IMR-90 (cell line): Measurements from ENCODE around the gene PJA2. TPM values are rescaled to one million over a fixed set of nuclear protein-coding genes. Genes with fewer than 3 reads are reported as not detected.

Experiments used
- ATAC-seq: fragments of 200-7000 bp; cut with Tn5 transposase; 2 replicates; pipeline ENCODE4 v1.9.1; 2020; ENCODE audit warnings: low read depth, mild to moderate bottlenecking, moderate library complexity
- BruUV-seq: library from RNA; stranded (reverse); fragments of 400-500 nt; replicated peaks from 2 replicates; lab custom pipeline; 2021; lab: Mats Ljungman, UMichigan
- CTCF ChIA-PET: fragments of 300-600 bp; formaldehyde crosslinking; extraction: SDS; loops from one replicate; lab custom pipeline; 2021; ENCODE audit warnings: antibody characterized with exemption; lab: Yijun Ruan, JAX
- POLR2A ChIA-PET: fragments of 300-600 bp; sonication (Branson Sonifier 250); formaldehyde crosslinking; loops from one replicate; lab custom pipeline; 2022; ENCODE audit warnings: antibody characterized with exemption; ENCODE audit not compliant: unreplicated experiment; lab: Charles Lee
- DNase-seq: peaks from one replicate; pipeline ENCODE4 v3.0.0; 2013
- H2AFZ ChIP-seq: replicated peaks from 2 replicates; pipeline ENCODE3; 2013; ENCODE audit warnings: low read length, mild to moderate bottlenecking; ENCODE audit not compliant: poor library complexity
- H2AK5ac ChIP-seq: 2 replicates; pipeline ENCODE4 v1.6.1; 2013; ENCODE audit warnings: low read depth, low read length, inconsistent platforms
- H2AK9ac ChIP-seq: replicated peaks from 2 replicates; pipeline ENCODE3; 2013; ENCODE audit warnings: mild to moderate bottlenecking, low read depth, low read length, moderate library complexity; ENCODE audit not compliant: poor library complexity
- H2BK120ac ChIP-seq: 2 replicates; pipeline ENCODE4 v1.6.1; 2013; ENCODE audit warnings: low read depth, low read length, inconsistent platforms
- H2BK15ac ChIP-seq: 3 replicates; pipeline ENCODE4 v1.6.1; 2013; ENCODE audit warnings: low read depth, low read length, inconsistent platforms
- H2BK20ac ChIP-seq: 2 replicates; pipeline ENCODE4 v1.6.1; 2013; ENCODE audit warnings: low read depth, mild to moderate bottlenecking, inconsistent platforms, low read length, moderate library complexity
- H2BK5ac ChIP-seq: 2 replicates; pipeline ENCODE4 v1.6.1; 2013; ENCODE audit warnings: mild to moderate bottlenecking, low read depth, low read length, inconsistent platforms; ENCODE audit not compliant: poor library complexity, severe bottlenecking
- H3K14ac ChIP-seq: replicated peaks from 2 replicates; pipeline ENCODE4 v1.6.1; 2013; ENCODE audit warnings: low read depth, low read length, inconsistent platforms
- H3K18ac ChIP-seq: 2 replicates; pipeline ENCODE4 v1.6.1; 2013; ENCODE audit warnings: low read depth, low read length, control low read depth
- H3K23ac ChIP-seq: 2 replicates; pipeline ENCODE4 v1.6.1; 2013; ENCODE audit warnings: low read depth, low read length, inconsistent platforms
- H3K27ac ChIP-seq: 2 replicates; pipeline ENCODE4 v1.5.1; 2013; ENCODE audit warnings: mild to moderate bottlenecking, control low read depth, low read length; ENCODE audit not compliant: insufficient read depth
- H3K27me3 ChIP-seq: 2 replicates; pipeline ENCODE4 v1.6.1; 2013; ENCODE audit warnings: low read length; ENCODE audit not compliant: control insufficient read depth, insufficient read depth
- H3K36me3 ChIP-seq: 2 replicates; pipeline ENCODE4 v1.6.1; 2013; ENCODE audit warnings: low read length, mixed read lengths; ENCODE audit not compliant: control insufficient read depth, insufficient read depth
- H3K4ac ChIP-seq: 2 replicates; pipeline ENCODE4 v1.6.1; 2013; ENCODE audit warnings: low read depth, low read length, inconsistent platforms
- H3K4me1 ChIP-seq: 2 replicates; pipeline ENCODE4 v1.6.1; 2013; ENCODE audit warnings: low read length, mixed read lengths; ENCODE audit not compliant: control insufficient read depth, insufficient read depth
- H3K4me2 ChIP-seq: 2 replicates; pipeline ENCODE4 v1.6.1; 2013; ENCODE audit warnings: low read depth, mild to moderate bottlenecking, control low read depth, low read length, moderate library complexity
- H3K4me3 ChIP-seq: 2 replicates; pipeline ENCODE4 v1.5.1; 2013; ENCODE audit warnings: low read depth, mild to moderate bottlenecking, control low read depth, low read length, moderate library complexity; ENCODE audit not compliant: insufficient read depth
- H3K56ac ChIP-seq: 2 replicates; pipeline ENCODE4 v1.6.1; 2013; ENCODE audit warnings: low read length, inconsistent platforms; ENCODE audit not compliant: insufficient read depth; ENCODE audit errors: extremely low read depth
- H3K79me1 ChIP-seq, 2 experiments: 2 replicates each; pipeline ENCODE4 v1.6.1; 2013; ENCODE audit warnings: low read length in 2 of 2, inconsistent platforms in 1 of 2, low read depth in 1 of 2
- H3K9ac ChIP-seq: 2 replicates; pipeline ENCODE4 v1.6.1; 2013; ENCODE audit warnings: low read depth, low read length, control low read depth
- H3K9me1 ChIP-seq: 2 replicates; pipeline ENCODE4 v1.6.1; 2013; ENCODE audit warnings: low read length, inconsistent platforms; ENCODE audit not compliant: insufficient read depth
- H3K9me3 ChIP-seq: 2 replicates; pipeline ENCODE4 v1.6.1; 2013; ENCODE audit warnings: low read length; ENCODE audit not compliant: control insufficient read depth, insufficient read depth
- H4K20me1 ChIP-seq: 2 replicates; pipeline ENCODE4 v1.6.1; 2013; ENCODE audit warnings: low read length, inconsistent platforms; ENCODE audit not compliant: insufficient read depth
- H4K5ac ChIP-seq: 2 replicates; pipeline ENCODE4 v1.6.1; 2013; ENCODE audit warnings: mild to moderate bottlenecking, low read depth, low read length, control low read depth
- H4K8ac ChIP-seq, 2 experiments: 2 replicates each; pipeline ENCODE4 v1.6.1; 2013; ENCODE audit warnings: low read depth in 2 of 2, low read length in 2 of 2, control low read depth in 1 of 2, inconsistent platforms in 1 of 2
- H4K91ac ChIP-seq: 2 replicates; pipeline ENCODE4 v1.6.1; 2013; ENCODE audit warnings: low read depth, low read length, inconsistent platforms; ENCODE audit not compliant: insufficient read depth
- BHLHE40 ChIP-seq: fragments of 150-350 bp; IDR thresholded peaks from 2 replicates; pipeline ENCODE4 v1.6.1; 2016; ENCODE audit warnings: mild to moderate bottlenecking, low read depth, low read length
- CEBPB ChIP-seq: IDR thresholded peaks from 2 replicates; pipeline ENCODE4 v1.6.1; 2012; ENCODE audit warnings: low read depth, low read length, improper control_type of control experiment
- MAFK ChIP-seq: IDR thresholded peaks from 2 replicates; pipeline ENCODE4 v1.6.1; 2012; ENCODE audit warnings: low read depth, low read length, improper control_type of control experiment
- MXI1 ChIP-seq: IDR thresholded peaks from 2 replicates; pipeline ENCODE4 v1.6.1; 2012; ENCODE audit warnings: low read depth, mild to moderate bottlenecking, low read length, moderate library complexity, borderline replicate concordance
- NFE2L2 ChIP-seq: fragments of 150-350 bp; IDR thresholded peaks from 2 replicates; pipeline ENCODE4 v1.6.1; 2016; ENCODE audit warnings: low read depth, mild to moderate bottlenecking, low read length
- POLR2A ChIP-seq: IDR thresholded peaks from 2 replicates; pipeline ENCODE4 v1.6.1; 2012; ENCODE audit warnings: mild to moderate bottlenecking, low read depth, low read length
- RAD21 ChIP-seq: IDR thresholded peaks from 2 replicates; pipeline ENCODE4 v1.6.1; 2012; ENCODE audit warnings: low read length, improper control_type of control experiment
- RCOR1 ChIP-seq: IDR thresholded peaks from 2 replicates; pipeline ENCODE4 v1.6.1; 2012; ENCODE audit warnings: mild to moderate bottlenecking, low read length, improper control_type of control experiment; ENCODE audit not compliant: insufficient replicate concordance
- WGBS, 2 experiments: methylation state at CpG; one replicate each; pipeline versions ENCODE4 v1.1.5 to v1.1.7; 2013; ENCODE audit warnings: missing lambda C conversion rate in 2 of 2; ENCODE audit not compliant: insufficient read length in 1 of 2; ENCODE audit errors: extremely low coverage in 2 of 2; 5-methylcytosine and 5-hydroxymethylcytosine counted together
- dilution Hi-C: fragments of 300-500 bp; cut with HindIII; formaldehyde crosslinking; loops from one replicate; pipeline ENCODE4 v1.14.3; 2018; ENCODE audit warnings: low sequenced_read_pairs; ENCODE audit not compliant: unreplicated experiment
- in situ Hi-C: fragments of 300-500 bp; cut with MboI; formaldehyde crosslinking; loops from 3 replicates; pipeline ENCODE4 v1.14.3; 2019; ENCODE audit warnings: low sequenced_read_pairs, inconsistent platforms, mixed read lengths
- intact Hi-C: fragments of 100-400 bp; cut with micrococcal nuclease; formaldehyde crosslinking; loops from 2 replicates; pipeline ENCODE4 v1.10.0; 2022
- polyA plus RNA-seq, 3 experiments: library from polyadenylated mRNA; depleted of rRNA; stranded (reverse); fragments of >200 nt; gene quantifications; 2 replicates each; pipeline ENCODE4 v1.2.3, GENCODE V29; 2012; ENCODE audit warnings: low replicate concordance in 1 of 3
- total RNA-seq: library from RNA; depleted of rRNA; stranded (reverse); fragments of >200 nt; gene quantifications from 2 replicates; pipeline ENCODE4 v1.2.3, GENCODE V29; 2012
- TF ChIP-seq, protein P1 (sequence below): conservative IDR thresholded peaks from 2 replicates; pipeline ENCODE4 v1.5.1; 2012; ENCODE audit warnings: mild to moderate bottlenecking, low read depth, low read length, improper control_type of control experiment
- TF ChIP-seq, protein P2 (sequence below): fragments of 150-350 bp; IDR thresholded peaks from 2 replicates; pipeline ENCODE4 v1.6.1; 2016; ENCODE audit warnings: low read depth, mild to moderate bottlenecking, low read length, moderate library complexity, borderline replicate concordance

Gene PJA2
- total and polyA plus RNA-seq, 2 of the 4 experiments (the other 2 are of a cell fraction), result 42.3 to 70.6 TPM

DNA sequence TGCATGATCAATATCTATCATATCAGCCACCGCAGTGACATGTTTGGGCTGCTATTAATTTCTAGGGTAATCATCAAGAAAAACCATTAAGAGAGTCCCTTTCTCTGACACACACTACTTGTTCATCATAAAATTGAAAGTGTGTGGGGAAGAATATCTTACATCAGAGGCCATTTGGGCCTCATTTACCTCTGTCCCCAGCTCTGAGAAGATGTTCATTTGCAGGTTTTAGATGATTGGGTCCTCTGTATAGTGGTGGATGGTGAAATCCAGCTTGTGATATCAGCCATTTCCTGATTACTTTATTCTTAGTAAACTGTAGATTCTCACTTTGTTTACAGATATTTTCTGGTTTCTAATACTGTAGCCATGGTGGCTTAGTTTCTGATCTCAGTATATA, 29.8 kb upstream of the PJA2 start:
- no TSS peak for BruUV-seq

More for the DNA sequence above, 29.8 kb upstream of the PJA2 start:
- Histone ChIP-seq H2BK120ac (no peak overlapping the region), H3K79me1 (no peaks in the 10 kb centered on the region), H3K9me1 (no peaks in the 10 kb centered on the region), H4K20me1 (no peaks in the 10 kb centered on the region), H3K14ac (no peak overlapping the region), H4K5ac (no peak overlapping the region), H4K8ac (no peak overlapping the region), H3K4me1 (no peaks in the 10 kb centered on the region), H2BK5ac (no peak overlapping the region), H4K91ac (no peak overlapping the region), H3K4me2 (no peak overlapping the region), H2BK15ac (no peak overlapping the region), H3K4me3 (no peak overlapping the region), H2AK9ac (no peak overlapping the region), H3K18ac (no peak overlapping the region), H2BK20ac (no peak overlapping the region), H3K23ac (no peak overlapping the region), H3K27me3 (no peaks in the 10 kb centered on the region), H3K9me3 (0 out of 2 replicates have a peak, but pooled peaks cover 3% of the 10 kb centered on the region), H3K9ac (no peak overlapping the region), H3K36me3 (no peaks in the 10 kb centered on the region), H2AK5ac (no peak overlapping the region), H2AFZ (no peak overlapping the region), H3K4ac (no peak overlapping the region), H3K56ac (no peak overlapping the region), H3K27ac (no peak overlapping the region)
- WGBS, 2 experiments, result no CpG with 5 or more reads among the region's 1 CpG
- ATAC-seq (no peak), DNase-seq (no peak)
- POLR2A ChIA-PET, result no interaction called here
- dilution Hi-C loops, result no loop called here
- intact Hi-C loops, result no loop called here
- in situ Hi-C loops, result no loop called here
- TF ChIP-seq, protein P1, sequence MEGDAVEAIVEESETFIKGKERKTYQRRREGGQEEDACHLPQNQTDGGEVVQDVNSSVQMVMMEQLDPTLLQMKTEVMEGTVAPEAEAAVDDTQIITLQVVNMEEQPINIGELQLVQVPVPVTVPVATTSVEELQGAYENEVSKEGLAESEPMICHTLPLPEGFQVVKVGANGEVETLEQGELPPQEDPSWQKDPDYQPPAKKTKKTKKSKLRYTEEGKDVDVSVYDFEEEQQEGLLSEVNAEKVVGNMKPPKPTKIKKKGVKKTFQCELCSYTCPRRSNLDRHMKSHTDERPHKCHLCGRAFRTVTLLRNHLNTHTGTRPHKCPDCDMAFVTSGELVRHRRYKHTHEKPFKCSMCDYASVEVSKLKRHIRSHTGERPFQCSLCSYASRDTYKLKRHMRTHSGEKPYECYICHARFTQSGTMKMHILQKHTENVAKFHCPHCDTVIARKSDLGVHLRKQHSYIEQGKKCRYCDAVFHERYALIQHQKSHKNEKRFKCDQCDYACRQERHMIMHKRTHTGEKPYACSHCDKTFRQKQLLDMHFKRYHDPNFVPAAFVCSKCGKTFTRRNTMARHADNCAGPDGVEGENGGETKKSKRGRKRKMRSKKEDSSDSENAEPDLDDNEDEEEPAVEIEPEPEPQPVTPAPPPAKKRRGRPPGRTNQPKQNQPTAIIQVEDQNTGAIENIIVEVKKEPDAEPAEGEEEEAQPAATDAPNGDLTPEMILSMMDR, result no peak
- TF ChIP-seq, protein P2, sequence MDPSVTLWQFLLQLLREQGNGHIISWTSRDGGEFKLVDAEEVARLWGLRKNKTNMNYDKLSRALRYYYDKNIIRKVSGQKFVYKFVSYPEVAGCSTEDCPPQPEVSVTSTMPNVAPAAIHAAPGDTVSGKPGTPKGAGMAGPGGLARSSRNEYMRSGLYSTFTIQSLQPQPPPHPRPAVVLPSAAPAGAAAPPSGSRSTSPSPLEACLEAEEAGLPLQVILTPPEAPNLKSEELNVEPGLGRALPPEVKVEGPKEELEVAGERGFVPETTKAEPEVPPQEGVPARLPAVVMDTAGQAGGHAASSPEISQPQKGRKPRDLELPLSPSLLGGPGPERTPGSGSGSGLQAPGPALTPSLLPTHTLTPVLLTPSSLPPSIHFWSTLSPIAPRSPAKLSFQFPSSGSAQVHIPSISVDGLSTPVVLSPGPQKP, result no peak
- TF ChIP-seq RCOR1, result no peak
- TF ChIP-seq BHLHE40, result no peak
- no peak for TF ChIP-seq CEBPB
- no peak for TF ChIP-seq POLR2A
- no peak for TF ChIP-seq NFE2L2
- no peak for TF ChIP-seq MAFK
- TF ChIP-seq RAD21, result no peak
- TF ChIP-seq MXI1, result no peak
- CTCF ChIA-PET, result interaction anchor here (0.7 kb wide), 1 partner anchor 10 kb away, joined by 4 read pairs; no protein-coding TSS in a partner anchor
